Measurements from ENCODE around the gene MAGI3. TPM values are rescaled to one million over a fixed set of nuclear protein-coding genes. Genes with fewer than 3 reads are reported as not detected.
"Not testable (repeated sequence)": the region's sequence is repeated elsewhere in the genome, so short reads cannot be mapped to it uniquely, and the experiment has no call there.

MAGI3 gene
- total and polyA plus RNA-seq, 9 donors: 5.3 to 20.8 (median 15.4) TPM

- intact Hi-C loops (cut with DNase I): no loop called here
- TF ChIP-seq EP300 (IDR thresholded peaks at IDR 0.05): no peak
- no peak for TF ChIP-seq CTCF (IDR thresholded peaks at IDR 0.05)
- no peak for TF ChIP-seq POLR2A (IDR thresholded peaks at IDR 0.05)
Measured at GRCh38 chr1:113592230-113592629, 201.9 kb downstream of the MAGI3 start.

GRCh38 chr1:113593550-113594297, 203.4 kb downstream of the MAGI3 start:
- no peak overlapping the region for H3K27ac ChIP-seq
- H3K4me3 ChIP-seq: no peak overlapping the region
- intact Hi-C loops (cut with DNase I): no loop called here
- no peak for DNase-seq
- WGBS, 3 donors: 44 to 57% (median 46%) methylated on average over 4 of the region's 4 CpGs
- H3K36me3 ChIP-seq: no peaks in the 10 kb centered on the region
- no peaks in the 10 kb centered on the region for H3K27me3 ChIP-seq
- TF ChIP-seq CTCF (IDR thresholded peaks at IDR 0.05): no peak
- TF ChIP-seq POLR2A (IDR thresholded peaks at IDR 0.05): no peak
- no peak for TF ChIP-seq EP300 (IDR thresholded peaks at IDR 0.05)
- no peaks in the 10 kb centered on the region for H3K4me1 ChIP-seq (ENCODE audit: insufficient read depth)
- no peaks in the 10 kb centered on the region for H3K9me3 ChIP-seq

More at GRCh38 chr1:113592230-113592629, 201.9 kb downstream of the MAGI3 start:
- no peak for DNase-seq
- Histone ChIP-seq H3K4me1 (ENCODE audit: insufficient read depth) (no peaks in the 10 kb centered on the region), H3K27me3 (no peaks in the 10 kb centered on the region), H3K4me3 (no peak overlapping the region), H3K36me3 (no peaks in the 10 kb centered on the region), H3K27ac (no peak overlapping the region), H3K9me3 (no peaks in the 10 kb centered on the region)
- WGBS, 3 donors: 96 to 100% (median 97%) methylated on average over 1 of the region's 1 CpG

GRCh38 chr1:113604466-113604865, 214.2 kb downstream of the MAGI3 start:
- H3K27me3 ChIP-seq; DNase-seq; H3K27ac ChIP-seq; intact Hi-C loops (cut with DNase I); H3K36me3 ChIP-seq; H3K4me3 ChIP-seq; H3K4me1 ChIP-seq (ENCODE audit: insufficient read depth); H3K9me3 ChIP-seq: not testable (repeated sequence)
- 99% methylated on average over 5 of the region's 5 CpGs for WGBS, 3 donors

- Histone ChIP-seq H3K36me3 (no peaks in the 10 kb centered on the region), H3K27ac (no peak overlapping the region), H3K27me3 (no peaks in the 10 kb centered on the region), H3K4me3 (no peak overlapping the region), H3K9me3 (no peaks in the 10 kb centered on the region), H3K4me1 (ENCODE audit: insufficient read depth) (peaks cover 2% of the 10 kb centered on the region)
- TF ChIP-seq EP300 (IDR thresholded peaks at IDR 0.05) (no peak), CTCF (IDR thresholded peaks at IDR 0.05) (no peak), POLR2A (IDR thresholded peaks at IDR 0.05) (no peak)
- DNase-seq: no peak
- intact Hi-C loops (cut with DNase I): no loop called here
Measured at GRCh38 chr1:113605146-113605545, 214.8 kb downstream of the MAGI3 start.

- TF ChIP-seq POLR2A (IDR thresholded peaks at IDR 0.05) (no peak), EP300 (IDR thresholded peaks at IDR 0.05) (no peak), CTCF (IDR thresholded peaks at IDR 0.05) (no peak)
- H3K27me3 ChIP-seq: no peaks in the 10 kb centered on the region
- DNase-seq: no peak
- 14 to 24% (median 16%) methylated on average over 3 of the region's 3 CpGs for WGBS, 3 donors
- no peaks in the 10 kb centered on the region for H3K9me3 ChIP-seq
- no peaks in the 10 kb centered on the region for H3K36me3 ChIP-seq
- intact Hi-C loops (cut with DNase I): no loop called here
- peaks cover 2% of the 10 kb centered on the region for H3K4me1 ChIP-seq (ENCODE audit: insufficient read depth)
- H3K4me3 ChIP-seq: no peak overlapping the region
- H3K27ac ChIP-seq: no peak overlapping the region
Measured at GRCh38 chr1:113608399-113608798, 218.1 kb downstream of the MAGI3 start.
